IMR-90 (cell line): ENCODE data around the gene ENOX1. TPM values are rescaled to one million over a fixed set of nuclear protein-coding genes. Genes with fewer than 3 reads are reported as not detected.

Experiments used
- ATAC-seq: fragments of 200-7000 bp; cut with Tn5 transposase; 2 replicates; pipeline ENCODE4 v1.9.1; 2020; ENCODE audit warnings: low read depth, mild to moderate bottlenecking, moderate library complexity
- BruUV-seq: library from RNA; stranded (reverse); fragments of 400-500 nt; replicated peaks from 2 replicates; lab custom pipeline; 2021; lab: Mats Ljungman, UMichigan
- CTCF ChIA-PET: fragments of 300-600 bp; formaldehyde crosslinking; extraction: SDS; loops from one replicate; lab custom pipeline; 2021; ENCODE audit warnings: antibody characterized with exemption; lab: Yijun Ruan, JAX
- POLR2A ChIA-PET: fragments of 300-600 bp; sonication (Branson Sonifier 250); formaldehyde crosslinking; loops from one replicate; lab custom pipeline; 2022; ENCODE audit warnings: antibody characterized with exemption; ENCODE audit not compliant: unreplicated experiment; lab: Charles Lee
- DNase-seq: peaks from one replicate; pipeline ENCODE4 v3.0.0; 2013
- H2AFZ ChIP-seq: replicated peaks from 2 replicates; pipeline ENCODE3; 2013; ENCODE audit warnings: low read length, mild to moderate bottlenecking; ENCODE audit not compliant: poor library complexity
- H2AK5ac ChIP-seq: 2 replicates; pipeline ENCODE4 v1.6.1; 2013; ENCODE audit warnings: low read depth, low read length, inconsistent platforms
- H2AK9ac ChIP-seq: replicated peaks from 2 replicates; pipeline ENCODE3; 2013; ENCODE audit warnings: mild to moderate bottlenecking, low read depth, low read length, moderate library complexity; ENCODE audit not compliant: poor library complexity
- H2BK120ac ChIP-seq: 2 replicates; pipeline ENCODE4 v1.6.1; 2013; ENCODE audit warnings: low read depth, low read length, inconsistent platforms
- H2BK15ac ChIP-seq: 3 replicates; pipeline ENCODE4 v1.6.1; 2013; ENCODE audit warnings: low read depth, low read length, inconsistent platforms
- H2BK20ac ChIP-seq: 2 replicates; pipeline ENCODE4 v1.6.1; 2013; ENCODE audit warnings: low read depth, mild to moderate bottlenecking, inconsistent platforms, low read length, moderate library complexity
- H2BK5ac ChIP-seq: 2 replicates; pipeline ENCODE4 v1.6.1; 2013; ENCODE audit warnings: mild to moderate bottlenecking, low read depth, low read length, inconsistent platforms; ENCODE audit not compliant: poor library complexity, severe bottlenecking
- H3K14ac ChIP-seq: replicated peaks from 2 replicates; pipeline ENCODE4 v1.6.1; 2013; ENCODE audit warnings: low read depth, low read length, inconsistent platforms
- H3K18ac ChIP-seq: 2 replicates; pipeline ENCODE4 v1.6.1; 2013; ENCODE audit warnings: low read depth, low read length, control low read depth
- H3K23ac ChIP-seq: 2 replicates; pipeline ENCODE4 v1.6.1; 2013; ENCODE audit warnings: low read depth, low read length, inconsistent platforms
- H3K27ac ChIP-seq: 2 replicates; pipeline ENCODE4 v1.5.1; 2013; ENCODE audit warnings: mild to moderate bottlenecking, control low read depth, low read length; ENCODE audit not compliant: insufficient read depth
- H3K27me3 ChIP-seq: 2 replicates; pipeline ENCODE4 v1.6.1; 2013; ENCODE audit warnings: low read length; ENCODE audit not compliant: control insufficient read depth, insufficient read depth
- H3K36me3 ChIP-seq: 2 replicates; pipeline ENCODE4 v1.6.1; 2013; ENCODE audit warnings: low read length, mixed read lengths; ENCODE audit not compliant: control insufficient read depth, insufficient read depth
- H3K4ac ChIP-seq: 2 replicates; pipeline ENCODE4 v1.6.1; 2013; ENCODE audit warnings: low read depth, low read length, inconsistent platforms
- H3K4me1 ChIP-seq: 2 replicates; pipeline ENCODE4 v1.6.1; 2013; ENCODE audit warnings: low read length, mixed read lengths; ENCODE audit not compliant: control insufficient read depth, insufficient read depth
- H3K4me2 ChIP-seq: 2 replicates; pipeline ENCODE4 v1.6.1; 2013; ENCODE audit warnings: low read depth, mild to moderate bottlenecking, control low read depth, low read length, moderate library complexity
- H3K4me3 ChIP-seq: 2 replicates; pipeline ENCODE4 v1.5.1; 2013; ENCODE audit warnings: low read depth, mild to moderate bottlenecking, control low read depth, low read length, moderate library complexity; ENCODE audit not compliant: insufficient read depth
- H3K56ac ChIP-seq: 2 replicates; pipeline ENCODE4 v1.6.1; 2013; ENCODE audit warnings: low read length, inconsistent platforms; ENCODE audit not compliant: insufficient read depth; ENCODE audit errors: extremely low read depth
- H3K79me1 ChIP-seq, 2 experiments: 2 replicates each; pipeline ENCODE4 v1.6.1; 2013; ENCODE audit warnings: low read length in 2 of 2, inconsistent platforms in 1 of 2, low read depth in 1 of 2
- H3K9ac ChIP-seq: 2 replicates; pipeline ENCODE4 v1.6.1; 2013; ENCODE audit warnings: low read depth, low read length, control low read depth
- H3K9me1 ChIP-seq: 2 replicates; pipeline ENCODE4 v1.6.1; 2013; ENCODE audit warnings: low read length, inconsistent platforms; ENCODE audit not compliant: insufficient read depth
- H3K9me3 ChIP-seq: 2 replicates; pipeline ENCODE4 v1.6.1; 2013; ENCODE audit warnings: low read length; ENCODE audit not compliant: control insufficient read depth, insufficient read depth
- H4K20me1 ChIP-seq: 2 replicates; pipeline ENCODE4 v1.6.1; 2013; ENCODE audit warnings: low read length, inconsistent platforms; ENCODE audit not compliant: insufficient read depth
- H4K5ac ChIP-seq: 2 replicates; pipeline ENCODE4 v1.6.1; 2013; ENCODE audit warnings: mild to moderate bottlenecking, low read depth, low read length, control low read depth
- H4K8ac ChIP-seq, 2 experiments: 2 replicates each; pipeline ENCODE4 v1.6.1; 2013; ENCODE audit warnings: low read depth in 2 of 2, low read length in 2 of 2, control low read depth in 1 of 2, inconsistent platforms in 1 of 2
- H4K91ac ChIP-seq: 2 replicates; pipeline ENCODE4 v1.6.1; 2013; ENCODE audit warnings: low read depth, low read length, inconsistent platforms; ENCODE audit not compliant: insufficient read depth
- CEBPB ChIP-seq: IDR thresholded peaks from 2 replicates; pipeline ENCODE4 v1.6.1; 2012; ENCODE audit warnings: low read depth, low read length, improper control_type of control experiment
- RAD21 ChIP-seq: IDR thresholded peaks from 2 replicates; pipeline ENCODE4 v1.6.1; 2012; ENCODE audit warnings: low read length, improper control_type of control experiment
- RCOR1 ChIP-seq: IDR thresholded peaks from 2 replicates; pipeline ENCODE4 v1.6.1; 2012; ENCODE audit warnings: mild to moderate bottlenecking, low read length, improper control_type of control experiment; ENCODE audit not compliant: insufficient replicate concordance
- SMC3 ChIP-seq: fragments of 150-350 bp; IDR thresholded peaks from 2 replicates; pipeline ENCODE4 v1.6.1; 2016; ENCODE audit warnings: low read depth, mild to moderate bottlenecking, antibody characterized with exemption, low read length, moderate library complexity
- dilution Hi-C: fragments of 300-500 bp; cut with HindIII; formaldehyde crosslinking; loops from one replicate; pipeline ENCODE4 v1.14.3; 2018; ENCODE audit warnings: low sequenced_read_pairs; ENCODE audit not compliant: unreplicated experiment
- in situ Hi-C: fragments of 300-500 bp; cut with MboI; formaldehyde crosslinking; loops from 3 replicates; pipeline ENCODE4 v1.14.3; 2019; ENCODE audit warnings: low sequenced_read_pairs, inconsistent platforms, mixed read lengths
- intact Hi-C: fragments of 100-400 bp; cut with micrococcal nuclease; formaldehyde crosslinking; loops from 2 replicates; pipeline ENCODE4 v1.10.0; 2022
- polyA plus RNA-seq, 3 experiments: library from polyadenylated mRNA; depleted of rRNA; stranded (reverse); fragments of >200 nt; gene quantifications; 2 replicates each; pipeline ENCODE4 v1.2.3, GENCODE V29; 2012; ENCODE audit warnings: low replicate concordance in 1 of 3
- total RNA-seq: library from RNA; depleted of rRNA; stranded (reverse); fragments of >200 nt; gene quantifications from 2 replicates; pipeline ENCODE4 v1.2.3, GENCODE V29; 2012
- TF ChIP-seq, protein P1 (sequence below): fragments of 150-350 bp; IDR thresholded peaks from 2 replicates; pipeline ENCODE4 v1.6.1; 2016; ENCODE audit warnings: low read depth, mild to moderate bottlenecking, low read length, moderate library complexity, borderline replicate concordance
- TF ChIP-seq, protein P2 (sequence below): conservative IDR thresholded peaks from 2 replicates; pipeline ENCODE4 v1.5.1; 2012; ENCODE audit warnings: mild to moderate bottlenecking, low read depth, low read length, improper control_type of control experiment

Gene ENOX1
- total and polyA plus RNA-seq, 2 of the 4 experiments (the other 2 are of a cell fraction): 0.99 to 1.3 TPM

DNA sequence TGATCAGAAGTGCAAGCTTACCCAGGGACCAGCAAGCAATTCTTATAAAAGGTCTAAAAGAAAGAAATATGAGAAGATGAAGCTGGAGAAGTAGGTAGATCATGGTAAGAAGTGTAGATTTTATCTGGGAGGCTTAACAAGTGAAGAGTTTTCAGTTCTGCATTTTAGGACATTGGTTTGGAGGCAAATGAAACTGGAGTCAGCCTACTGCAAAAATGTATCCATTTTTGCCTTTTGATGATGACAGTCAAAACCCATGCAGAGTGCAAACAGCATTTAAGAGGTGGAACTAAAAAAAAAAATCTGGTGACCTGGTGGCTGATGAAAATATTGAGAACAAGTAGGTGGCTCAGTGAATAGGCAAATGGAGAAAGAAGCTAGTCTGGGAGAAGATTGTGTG lies 546.5 kb downstream of the ENOX1 start:
- CTCF ChIA-PET: interaction anchor here (0.8 to 1.6 kb wide), 2 partner anchors 17 to 478 kb away, joined by 3 to 4 read pairs; no protein-coding TSS in a partner anchor
- dilution Hi-C loops: no loop called here

More for the DNA sequence above, 546.5 kb downstream of the ENOX1 start:
- H3K9me1 ChIP-seq: peaks cover 9% of the 10 kb centered on the region
- no peak overlapping the region for H3K14ac ChIP-seq
- H3K4me3 ChIP-seq: no peak overlapping the region
- no peak overlapping the region for H2BK20ac ChIP-seq
- no peak for DNase-seq
- no peaks in the 10 kb centered on the region for H3K27me3 ChIP-seq
- intact Hi-C loops: no loop called here
- no peak overlapping the region for H2BK15ac ChIP-seq
- H3K27ac ChIP-seq: no peak overlapping the region
- H3K4ac ChIP-seq: no peak overlapping the region
- no peak overlapping the region for H3K56ac ChIP-seq
- H2BK120ac ChIP-seq: no peak overlapping the region
- no TSS peak for BruUV-seq
- no peak overlapping the region for H3K18ac ChIP-seq
- peaks cover 9% of the 10 kb centered on the region for H3K4me1 ChIP-seq
- H3K9ac ChIP-seq: no peak overlapping the region
- TF ChIP-seq CEBPB (no peak), RCOR1 (no peak), SMC3 (no peak), RAD21 (no peak)
- TF ChIP-seq, protein P1, sequence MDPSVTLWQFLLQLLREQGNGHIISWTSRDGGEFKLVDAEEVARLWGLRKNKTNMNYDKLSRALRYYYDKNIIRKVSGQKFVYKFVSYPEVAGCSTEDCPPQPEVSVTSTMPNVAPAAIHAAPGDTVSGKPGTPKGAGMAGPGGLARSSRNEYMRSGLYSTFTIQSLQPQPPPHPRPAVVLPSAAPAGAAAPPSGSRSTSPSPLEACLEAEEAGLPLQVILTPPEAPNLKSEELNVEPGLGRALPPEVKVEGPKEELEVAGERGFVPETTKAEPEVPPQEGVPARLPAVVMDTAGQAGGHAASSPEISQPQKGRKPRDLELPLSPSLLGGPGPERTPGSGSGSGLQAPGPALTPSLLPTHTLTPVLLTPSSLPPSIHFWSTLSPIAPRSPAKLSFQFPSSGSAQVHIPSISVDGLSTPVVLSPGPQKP: no peak
- TF ChIP-seq, protein P2, sequence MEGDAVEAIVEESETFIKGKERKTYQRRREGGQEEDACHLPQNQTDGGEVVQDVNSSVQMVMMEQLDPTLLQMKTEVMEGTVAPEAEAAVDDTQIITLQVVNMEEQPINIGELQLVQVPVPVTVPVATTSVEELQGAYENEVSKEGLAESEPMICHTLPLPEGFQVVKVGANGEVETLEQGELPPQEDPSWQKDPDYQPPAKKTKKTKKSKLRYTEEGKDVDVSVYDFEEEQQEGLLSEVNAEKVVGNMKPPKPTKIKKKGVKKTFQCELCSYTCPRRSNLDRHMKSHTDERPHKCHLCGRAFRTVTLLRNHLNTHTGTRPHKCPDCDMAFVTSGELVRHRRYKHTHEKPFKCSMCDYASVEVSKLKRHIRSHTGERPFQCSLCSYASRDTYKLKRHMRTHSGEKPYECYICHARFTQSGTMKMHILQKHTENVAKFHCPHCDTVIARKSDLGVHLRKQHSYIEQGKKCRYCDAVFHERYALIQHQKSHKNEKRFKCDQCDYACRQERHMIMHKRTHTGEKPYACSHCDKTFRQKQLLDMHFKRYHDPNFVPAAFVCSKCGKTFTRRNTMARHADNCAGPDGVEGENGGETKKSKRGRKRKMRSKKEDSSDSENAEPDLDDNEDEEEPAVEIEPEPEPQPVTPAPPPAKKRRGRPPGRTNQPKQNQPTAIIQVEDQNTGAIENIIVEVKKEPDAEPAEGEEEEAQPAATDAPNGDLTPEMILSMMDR: no peak
- ATAC-seq: no peak
- H2AK9ac ChIP-seq: no peak overlapping the region
- H2AK5ac ChIP-seq: no peak overlapping the region
- H4K5ac ChIP-seq: no peak overlapping the region
- POLR2A ChIA-PET: no interaction called here
- H2AFZ ChIP-seq: no peak overlapping the region
- H4K91ac ChIP-seq: no peak overlapping the region
- no peaks in the 10 kb centered on the region for H4K20me1 ChIP-seq
- no peaks in the 10 kb centered on the region for H3K36me3 ChIP-seq
- in situ Hi-C loops: no loop called here
- H3K79me1 ChIP-seq: no peaks in the 10 kb centered on the region
- no peak overlapping the region for H2BK5ac ChIP-seq
- H3K4me2 ChIP-seq: no peak overlapping the region
- H3K9me3 ChIP-seq: no peaks in the 10 kb centered on the region
- H4K8ac ChIP-seq: no peak overlapping the region
- no peak overlapping the region for H3K23ac ChIP-seq
